GM12878 (cell line): Measurements from ENCODE around the gene FBLN1.

ENCODE experiments used
- CEBPB ChIP-seq, 2 experiments: fragments of 150-350 bp in 1 of 2; IDR thresholded peaks; 2 replicates each; pipeline ENCODE4 v1.6.1; 2012 to 2014; ENCODE audit warnings: low read depth in 2 of 2, low read length in 2 of 2, borderline replicate concordance in 1 of 2, inconsistent platforms in 1 of 2
- EZH2 ChIP-seq: IDR thresholded peaks from 2 replicates; pipeline ENCODE4 v1.6.1; 2012; ENCODE audit warnings: low read depth, mild to moderate bottlenecking, control low read depth, inconsistent platforms, low read length, borderline replicate concordance; ENCODE audit not compliant: control insufficient read depth
- FOXK2 ChIP-seq: fragments of 450-650 bp; IDR thresholded peaks from 2 replicates; pipeline ENCODE4 v1.6.1; 2017; ENCODE audit warnings: mild to moderate bottlenecking, moderate library complexity
- MAX ChIP-seq: IDR thresholded peaks from 2 replicates; pipeline ENCODE4 v1.6.1; 2012; ENCODE audit warnings: low read depth, low read length, improper control_type of control experiment
- MXI1 ChIP-seq: fragments of 150-350 bp; IDR thresholded peaks from 2 replicates; pipeline ENCODE4 v1.6.1; 2011; ENCODE audit warnings: low read depth, mild to moderate bottlenecking, inconsistent platforms, low read length, improper control_type of control experiment
- NRF1 ChIP-seq: conservative IDR thresholded peaks from 2 replicates; pipeline ENCODE4 v1.6.1; 2011; ENCODE audit warnings: mild to moderate bottlenecking, low read depth, low read length, improper control_type of control experiment
- POLR2A ChIP-seq: IDR thresholded peaks from 2 replicates; pipeline ENCODE4 v1.6.1; 2011; ENCODE audit warnings: low read depth, mild to moderate bottlenecking, low read length
- RAD21 ChIP-seq: IDR thresholded peaks from 2 replicates; pipeline ENCODE4 v1.6.1; 2011; ENCODE audit warnings: mild to moderate bottlenecking, low read depth, low read length, moderate library complexity; ENCODE audit not compliant: insufficient read depth
- TBL1XR1 ChIP-seq: IDR thresholded peaks from 2 replicates; pipeline ENCODE4 v1.6.1; 2012; ENCODE audit warnings: low read depth, low read length, improper control_type of control experiment
- ZNF274 ChIP-seq: IDR thresholded peaks from one replicate; pipeline ENCODE4 v1.8.0; 2011; ENCODE audit not compliant: insufficient read length, insufficient read depth
- TF ChIP-seq, protein P1 (sequence below): IDR thresholded peaks from 2 replicates; pipeline ENCODE4 v1.6.1; 2011; ENCODE audit warnings: low read depth, mild to moderate bottlenecking, low read length, moderate library complexity, borderline replicate concordance; ENCODE audit errors: extremely low read depth
- TF ChIP-seq, protein P2 (sequence below), 3 experiments: IDR thresholded peaks in 2 of 3; conservative IDR thresholded peaks in 1 of 3; 2 replicates each; pipeline ENCODE4 v1.5.1; 2011; ENCODE audit warnings: low read depth in 3 of 3, low read length in 3 of 3, mild to moderate bottlenecking in 3 of 3, control low read depth in 2 of 3, moderate library complexity in 2 of 3, inconsistent platforms in 1 of 3, mixed read lengths in 1 of 3; ENCODE audit not compliant: control insufficient read depth in 2 of 3, insufficient read depth in 1 of 3; ENCODE audit errors: extremely low read depth in 1 of 3
- TF ChIP-seq, protein P3 (sequence below): IDR thresholded peaks from 2 replicates; pipeline ENCODE4 v1.6.1; 2011; ENCODE audit warnings: low read depth, low read length, improper control_type of control experiment, borderline replicate concordance

GRCh38 chr22:45626198-45626651, 123.5 kb downstream of the FBLN1 start:
- TF ChIP-seq, protein P1, sequence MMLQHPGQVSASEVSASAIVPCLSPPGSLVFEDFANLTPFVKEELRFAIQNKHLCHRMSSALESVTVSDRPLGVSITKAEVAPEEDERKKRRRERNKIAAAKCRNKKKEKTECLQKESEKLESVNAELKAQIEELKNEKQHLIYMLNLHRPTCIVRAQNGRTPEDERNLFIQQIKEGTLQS: no peak
- TF ChIP-seq, protein P2, sequence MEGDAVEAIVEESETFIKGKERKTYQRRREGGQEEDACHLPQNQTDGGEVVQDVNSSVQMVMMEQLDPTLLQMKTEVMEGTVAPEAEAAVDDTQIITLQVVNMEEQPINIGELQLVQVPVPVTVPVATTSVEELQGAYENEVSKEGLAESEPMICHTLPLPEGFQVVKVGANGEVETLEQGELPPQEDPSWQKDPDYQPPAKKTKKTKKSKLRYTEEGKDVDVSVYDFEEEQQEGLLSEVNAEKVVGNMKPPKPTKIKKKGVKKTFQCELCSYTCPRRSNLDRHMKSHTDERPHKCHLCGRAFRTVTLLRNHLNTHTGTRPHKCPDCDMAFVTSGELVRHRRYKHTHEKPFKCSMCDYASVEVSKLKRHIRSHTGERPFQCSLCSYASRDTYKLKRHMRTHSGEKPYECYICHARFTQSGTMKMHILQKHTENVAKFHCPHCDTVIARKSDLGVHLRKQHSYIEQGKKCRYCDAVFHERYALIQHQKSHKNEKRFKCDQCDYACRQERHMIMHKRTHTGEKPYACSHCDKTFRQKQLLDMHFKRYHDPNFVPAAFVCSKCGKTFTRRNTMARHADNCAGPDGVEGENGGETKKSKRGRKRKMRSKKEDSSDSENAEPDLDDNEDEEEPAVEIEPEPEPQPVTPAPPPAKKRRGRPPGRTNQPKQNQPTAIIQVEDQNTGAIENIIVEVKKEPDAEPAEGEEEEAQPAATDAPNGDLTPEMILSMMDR (IDR thresholded peaks at IDR 0.05 in 2 of 3, conservative IDR thresholded peaks at IDR 0.05 in 1 of 3; ENCODE audit: control insufficient read depth in 2 of 3, extremely low read depth in 1 of 3, insufficient read depth in 1 of 3, low read depth in 3 of 3, low read length in 3 of 3): no peak
- TF ChIP-seq NRF1: no peak
- TF ChIP-seq, protein P3, sequence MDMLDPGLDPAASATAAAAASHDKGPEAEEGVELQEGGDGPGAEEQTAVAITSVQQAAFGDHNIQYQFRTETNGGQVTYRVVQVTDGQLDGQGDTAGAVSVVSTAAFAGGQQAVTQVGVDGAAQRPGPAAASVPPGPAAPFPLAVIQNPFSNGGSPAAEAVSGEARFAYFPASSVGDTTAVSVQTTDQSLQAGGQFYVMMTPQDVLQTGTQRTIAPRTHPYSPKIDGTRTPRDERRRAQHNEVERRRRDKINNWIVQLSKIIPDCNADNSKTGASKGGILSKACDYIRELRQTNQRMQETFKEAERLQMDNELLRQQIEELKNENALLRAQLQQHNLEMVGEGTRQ: no peak
- no peak for TF ChIP-seq RAD21
- TF ChIP-seq MXI1: no peak
- no peak for TF ChIP-seq EZH2
- TF ChIP-seq MAX: no peak
- no peak for TF ChIP-seq ZNF274
- TF ChIP-seq POLR2A: no peak
- TF ChIP-seq CEBPB (IDR thresholded peaks at IDR 0.05; ENCODE audit: borderline replicate concordance in 1 of 2, low read depth in 2 of 2, low read length in 2 of 2): no peak
- no peak for TF ChIP-seq FOXK2
- no peak for TF ChIP-seq TBL1XR1
